GM12873 (cell line): ENCODE data around the gene PPP1R18.

Experiments
- CTCF ChIP-seq: IDR thresholded peaks from 2 replicates; pipeline ENCODE4 v1.5.1; 2012; ENCODE audit warnings: low read depth, mild to moderate bottlenecking, moderate library complexity, low read length, control low read depth; ENCODE audit not compliant: insufficient read depth; ENCODE audit errors: missing control alignments

PPP1R18 gene

GRCh38 chr6:30686908-30687658 lies 638 bp upstream of the PPP1R18 start:
- TF ChIP-seq CTCF, result no peak

- peak; percentile 56 for TF ChIP-seq CTCF
Measured at GRCh38 chr6:30685157-30686008, 1.1 kb downstream of the PPP1R18 start.

- no peak for TF ChIP-seq CTCF
Measured at GRCh38 chr6:30684386-30685156, 1.9 kb downstream of the PPP1R18 start.

GRCh38 chr6:30683980-30684338 lies 2.5 kb downstream of the PPP1R18 start:
- TF ChIP-seq CTCF, result no peak

- no peak for TF ChIP-seq CTCF
Measured at GRCh38 chr6:30683183-30683979, 3.1 kb downstream of the PPP1R18 start.

GRCh38 chr6:30682143-30683117 lies 4.0 kb downstream of the PPP1R18 start:
- no peak for TF ChIP-seq CTCF
